CD14-positive monocyte (primary cell): ENCODE data around the gene CASP12. TPM values are rescaled to one million over a fixed set of nuclear protein-coding genes. Genes with fewer than 3 reads are reported as not detected.

Experiments used
- DNase-seq, 3 donors: peaks; one replicate each; pipeline ENCODE4 v3.0.0-alpha.2; 2011 to 2022
- H2AFZ ChIP-seq: 2 replicates; pipeline ENCODE4 v1.6.0; 2012; ENCODE audit warnings: mild to moderate bottlenecking, low read depth, low read length, inconsistent platforms; ENCODE audit not compliant: insufficient read depth, poor library complexity, severe bottlenecking
- H3K27ac ChIP-seq, 2 donors: 1 replicate in 1 of 2; 2 replicates in 1 of 2; pipeline ENCODE4 v1.5.1; 2012 to 2013; ENCODE audit warnings: low read length in 2 of 2, control low read depth in 1 of 2, inconsistent platforms in 1 of 2, low read depth in 1 of 2, mild to moderate bottlenecking in 1 of 2
- H3K27me3 ChIP-seq, 2 donors: one replicate each; pipeline versions ENCODE4 v1.6.0 to v1.6.1; 2011 to 2013; ENCODE audit warnings: low read length in 2 of 2; ENCODE audit not compliant: control insufficient read depth in 2 of 2, insufficient read depth in 2 of 2
- H3K36me3 ChIP-seq, 2 donors: replicated peaks in 1 of 2; 1 replicate in 1 of 2; 2 replicates in 1 of 2; pipeline versions ENCODE4 v1.5.1 to v1.6.1; 2012 to 2013; ENCODE audit warnings: low read length in 2 of 2, control low read depth in 1 of 2, inconsistent platforms in 1 of 2, mild to moderate bottlenecking in 1 of 2; ENCODE audit not compliant: insufficient read depth in 2 of 2, control insufficient read depth in 1 of 2
- H3K4me1 ChIP-seq, 2 donors: 1 replicate in 1 of 2; 2 replicates in 1 of 2; pipeline versions ENCODE4 v1.5.1 to v1.6.1; 2012 to 2013; ENCODE audit warnings: low read length in 2 of 2, control low read depth in 1 of 2, inconsistent platforms in 1 of 2, mild to moderate bottlenecking in 1 of 2, moderate library complexity in 1 of 2; ENCODE audit not compliant: insufficient read depth in 2 of 2, control insufficient read depth in 1 of 2
- H3K4me2 ChIP-seq: replicated peaks from 2 replicates; pipeline ENCODE3; 2012; ENCODE audit warnings: low read length, moderate library complexity, mild to moderate bottlenecking; ENCODE audit not compliant: poor library complexity, severe bottlenecking; ENCODE audit errors: extremely low read depth
- H3K4me3 ChIP-seq, 3 experiments: fragments of 200-600 bp in 1 of 3; sonication (generic) in 1 of 3; replicated peaks in 1 of 3; 1 replicate in 2 of 3; 2 replicates in 1 of 3; pipeline ENCODE4 v1.5.1; 2011 to 2013; ENCODE audit warnings: low read length in 3 of 3, mild to moderate bottlenecking in 3 of 3, control low read depth in 2 of 3, low read depth in 2 of 3, inconsistent platforms in 1 of 3, moderate library complexity in 1 of 3
- H3K79me2 ChIP-seq: 2 replicates; pipeline ENCODE4 v1.6.0; 2012; ENCODE audit warnings: mild to moderate bottlenecking, control low read depth, inconsistent platforms, low read length, moderate library complexity; ENCODE audit not compliant: insufficient read depth
- H3K9ac ChIP-seq: 2 replicates; pipeline ENCODE4 v1.6.0; 2017; ENCODE audit warnings: low read length, mild to moderate bottlenecking; ENCODE audit not compliant: insufficient read depth, poor library complexity, severe bottlenecking
- H3K9me3 ChIP-seq, 2 donors: replicated peaks in 1 of 2; 1 replicate in 1 of 2; 2 replicates in 1 of 2; pipeline versions ENCODE4 v1.5.1 to v1.6.1; 2012 to 2013; ENCODE audit warnings: low read length in 2 of 2, control low read depth in 1 of 2; ENCODE audit not compliant: control insufficient read depth in 1 of 2, insufficient read depth in 1 of 2
- H4K20me1 ChIP-seq: 2 replicates; pipeline ENCODE4 v1.6.0; 2012; ENCODE audit warnings: mild to moderate bottlenecking, low read length, control low read depth, moderate library complexity; ENCODE audit not compliant: insufficient read depth
- H3K27ac Mint-ChIP-seq, 7 donors: one replicate each; pipeline ENCODE4 v1.8.0; 2020; ENCODE audit warnings: mild to moderate bottlenecking in 7 of 7, mixed read lengths in 7 of 7, moderate library complexity in 6 of 7, inconsistent platforms in 2 of 7
- H3K27me3 Mint-ChIP-seq, 3 donors: one replicate each; pipeline ENCODE4 v1.8.0; 2021 to 2022; ENCODE audit warnings: low read depth in 3 of 3, mild to moderate bottlenecking in 3 of 3, mixed read lengths in 3 of 3, moderate library complexity in 3 of 3, inconsistent platforms in 1 of 3
- H3K36me3 Mint-ChIP-seq, 2 donors: one replicate each; pipeline ENCODE4 v1.8.0; 2020; ENCODE audit warnings: mixed read lengths in 2 of 2, inconsistent platforms in 1 of 2, mild to moderate bottlenecking in 1 of 2
- H3K4me1 Mint-ChIP-seq: one replicate; pipeline ENCODE4 v1.8.0; 2020; ENCODE audit warnings: mild to moderate bottlenecking, mixed read lengths
- H3K4me3 Mint-ChIP-seq, 2 donors: one replicate each; pipeline ENCODE4 v1.8.0; 2020; ENCODE audit warnings: mild to moderate bottlenecking in 2 of 2, mixed read lengths in 2 of 2, moderate library complexity in 1 of 2
- H3K9me3 Mint-ChIP-seq, 7 donors: one replicate each; pipeline ENCODE4 v1.8.0; 2020 to 2022; ENCODE audit warnings: mixed read lengths in 7 of 7, mild to moderate bottlenecking in 6 of 7, moderate library complexity in 6 of 7, inconsistent platforms in 2 of 7
- CTCF ChIP-seq: fragments of 200-600 bp; IDR thresholded peaks from one replicate; pipeline ENCODE4 v1.8.0; 2022; ENCODE audit warnings: antibody characterized with exemption, mild to moderate bottlenecking
- whole genome bisulfite sequencing: methylation state at CpG from one replicate; pipeline ENCODE4 v1.1.5; 2013; ENCODE audit warnings: missing lambda C conversion rate; ENCODE audit not compliant: insufficient coverage; 5-methylcytosine and 5-hydroxymethylcytosine counted together
- intact Hi-C, 2 donors: fragments of 100-400 bp; cut with micrococcal nuclease; formaldehyde crosslinking; loops; one replicate each; pipeline versions ENCODE4 v1.15.0 to v1.15.1; 2023
- polyA plus RNA-seq, 3 donors: library from polyadenylated mRNA; depleted of rRNA in 1 of 3; unstranded in 2 of 3; stranded (reverse) in 1 of 3; fragments of 300-500 nt in 2 of 3; fragments of >200 nt in 1 of 3; fragmentation: Illumina TruSeq in 2 of 3; gene quantifications; 1 replicate in 2 of 3; 2 replicates in 1 of 3; pipeline ENCODE4 v1.2.3, GENCODE V29; 2012 to 2021

Gene CASP12
- polyA plus RNA-seq, 3 donors, result not detected

- no peaks in the 10 kb centered on the region for H4K20me1 ChIP-seq
- H3K4me3 ChIP-seq, result no peak overlapping the region
- H3K4me2 ChIP-seq, result no peak overlapping the region
- intact Hi-C loops, result no loop called here
- no peaks in the 10 kb centered on the region for H3K9me3 ChIP-seq
- H3K9me3 Mint-ChIP-seq, result peaks cover 0 to 4% (median 0%) of the 10 kb centered on the region in 7 donors
- no peak for TF ChIP-seq CTCF
- DNase-seq, result no peak
- H3K79me2 ChIP-seq, result no peaks in the 10 kb centered on the region
- no peak overlapping the region for H3K4me3 Mint-ChIP-seq
- no peak overlapping the region for H3K9ac ChIP-seq
- no peaks in the 10 kb centered on the region for H3K27me3 ChIP-seq
- H3K36me3 ChIP-seq, result no peaks in the 10 kb centered on the region
- H3K4me1 ChIP-seq, result peaks cover 6 to 8% of the 10 kb centered on the region in 2 donors
- WGBS, result 100% methylated on average over 4 of the region's 5 CpGs
- no peak overlapping the region for H3K27ac ChIP-seq
- H2AFZ ChIP-seq, result no peak overlapping the region
- no peaks in the 10 kb centered on the region for H3K36me3 Mint-ChIP-seq
- no peaks in the 10 kb centered on the region for H3K27me3 Mint-ChIP-seq
- no peak overlapping the region for H3K27ac Mint-ChIP-seq
- peaks cover 19% of the 10 kb centered on the region for H3K4me1 Mint-ChIP-seq
Observed at GRCh38 chr11:104879514-104880190, 18.6 kb downstream of the CASP12 start.

- peaks cover 19% of the 10 kb centered on the region for H3K4me1 Mint-ChIP-seq
- Histone ChIP-seq H3K4me2 (peak overlapping the region; percentile 59), H3K27ac (peak overlapping the region in 1 of 2 donors; percentile 62)
Observed at GRCh38 chr11:104876861-104877431, 21.3 kb downstream of the CASP12 start.

More at GRCh38 chr11:104876861-104877431, 21.3 kb downstream of the CASP12 start:
- peak; percentile 6 to 21 (median 20) for DNase-seq
- Mint-ChIP-seq H3K27me3 (no peaks in the 10 kb centered on the region), H3K27ac (peak overlapping the region in 2 of 7 donors; percentile 47 to 62), H3K4me3 (peak overlapping the region in 1 of 2 donors; percentile 71), H3K9me3 (peaks cover 0 to 6% (median 3%) of the 10 kb centered on the region in 7 donors), H3K36me3 (no peaks in the 10 kb centered on the region)
- Histone ChIP-seq H3K4me3 (peak overlapping the region in 2 of 3 experiments; percentile 19 to 56), H3K79me2 (no peaks in the 10 kb centered on the region), H3K9ac (no peak overlapping the region), H3K4me1 (peaks cover 6 to 8% of the 10 kb centered on the region in 2 donors), H3K36me3 (no peaks in the 10 kb centered on the region), H3K27me3 (no peaks in the 10 kb centered on the region), H3K9me3 (peaks cover 0 to 3% of the 10 kb centered on the region in 2 donors), H2AFZ (peak overlapping the region; percentile 41), H4K20me1 (no peaks in the 10 kb centered on the region)
- intact Hi-C loops, result no loop called here
- no CpG with 5 or more reads among the region's 5 CpGs for WGBS
- TF ChIP-seq CTCF, result no peak
